ENCODE measurements around the gene MYH10.

The MYH10 gene

GRCh38 chr17:8469964-8470363, 160.6 kb downstream of the MYH10 start:
- no peak for DNase-seq

GRCh38 chr17:8468980-8469379, 161.5 kb downstream of the MYH10 start:
- no peak for DNase-seq

DNA sequence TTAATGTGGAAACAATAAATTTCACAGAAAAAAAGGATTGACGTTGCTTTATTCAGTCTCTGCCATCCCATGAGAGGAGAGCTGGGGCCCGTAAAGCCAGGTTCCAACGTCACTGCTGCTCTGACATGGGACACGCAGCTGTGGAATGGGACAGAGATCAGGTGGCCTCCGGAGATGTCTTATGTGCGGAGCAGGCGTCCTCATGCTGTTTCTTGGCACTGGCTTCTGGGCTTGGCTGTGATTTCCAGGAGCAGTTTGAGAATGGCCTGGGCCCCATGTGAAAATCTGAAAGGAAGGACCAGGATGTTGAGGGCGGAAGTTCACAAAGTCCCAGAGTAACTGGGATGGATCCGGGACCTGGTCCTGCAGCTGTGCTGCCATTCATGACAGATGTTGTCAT, 162.4 kb downstream of the MYH10 start:
- DNase-seq = no peak

DNA sequence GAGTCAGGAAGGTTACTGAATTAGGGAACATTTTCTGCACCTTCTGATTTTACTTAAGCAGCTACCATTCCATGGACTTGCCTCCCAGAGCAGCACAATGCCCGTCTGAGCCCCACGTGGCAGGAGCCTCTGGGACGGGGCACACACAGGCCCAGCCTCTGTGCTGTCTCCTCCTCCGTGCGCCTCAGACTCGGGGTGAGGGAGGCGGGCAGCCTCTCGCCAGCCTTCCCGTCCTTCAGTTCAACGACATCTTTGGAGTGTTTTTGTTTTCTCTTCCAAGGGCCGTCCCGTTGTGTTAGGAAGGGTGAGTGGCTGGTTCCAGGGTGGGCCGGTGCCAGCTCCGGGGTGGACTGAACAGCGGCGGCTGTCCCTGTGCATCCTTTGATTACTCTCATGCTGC, 163.0 kb downstream of the MYH10 start:
- no peak for DNase-seq

DNA sequence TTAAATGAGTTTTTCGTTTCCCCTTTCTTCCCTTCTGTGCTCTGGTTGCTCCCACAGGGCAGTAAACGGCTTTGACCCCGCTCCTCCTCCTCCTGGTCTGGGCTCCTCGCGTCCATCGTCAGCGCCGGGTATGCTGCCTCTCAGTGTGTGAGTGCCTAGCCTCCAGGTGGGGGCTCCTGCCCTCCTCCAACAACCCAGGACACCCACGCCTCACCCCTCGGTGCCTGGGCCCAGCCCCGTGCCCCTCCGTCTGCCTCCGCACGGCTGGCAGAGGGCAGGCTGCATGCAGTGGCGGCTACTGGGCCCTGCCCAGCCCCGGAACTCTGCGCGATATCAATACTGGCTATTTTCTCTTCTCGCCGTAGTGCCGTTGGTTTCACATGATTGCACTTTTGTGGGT, 163.7 kb downstream of the MYH10 start:
- no peak for DNase-seq

DNA sequence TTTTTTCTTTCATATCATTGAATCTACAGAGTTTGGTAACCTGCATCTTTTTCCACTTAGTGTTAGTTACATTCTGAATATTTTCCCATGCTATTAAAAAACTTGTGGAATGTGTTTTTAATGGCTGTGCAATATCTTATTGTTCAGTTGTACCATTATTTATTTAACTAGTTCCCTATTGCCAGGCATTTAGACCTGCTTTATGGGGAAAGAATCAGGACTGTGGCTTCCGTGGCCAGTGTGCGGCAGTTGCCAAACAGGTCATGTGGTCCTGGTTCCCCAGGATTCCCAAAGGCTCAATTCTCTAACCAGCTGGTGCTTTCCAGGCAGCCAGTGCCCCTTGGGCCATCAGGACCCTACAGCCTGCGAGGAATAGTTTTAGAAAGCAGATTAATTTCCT, 164.1 kb downstream of the MYH10 start:
- DNase-seq = no peak

DNA sequence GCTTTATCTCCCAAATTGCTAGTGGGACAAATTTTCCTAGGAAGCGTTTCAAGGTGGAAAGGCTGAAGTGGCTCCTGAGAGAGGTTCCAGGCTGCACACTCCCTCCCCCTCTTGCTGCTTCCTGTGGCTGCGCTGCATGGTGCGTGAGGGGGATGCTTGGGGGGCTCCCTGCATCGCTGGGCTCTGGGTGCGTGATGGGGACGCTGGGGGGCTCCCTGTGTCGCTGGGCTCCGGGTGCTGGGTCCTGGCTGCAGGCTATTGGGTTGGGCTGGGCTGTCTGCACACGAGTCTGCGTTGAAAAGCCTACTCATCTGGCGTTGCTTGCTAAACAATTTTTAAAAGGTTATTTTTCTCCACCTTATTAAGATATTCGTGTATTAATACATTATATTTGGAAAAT, 164.8 kb downstream of the MYH10 start:
- DNase-seq = no peak

- no peak for DNase-seq
Observed at GRCh38 chr17:8465356-8465755, 165.2 kb downstream of the MYH10 start.

DNA sequence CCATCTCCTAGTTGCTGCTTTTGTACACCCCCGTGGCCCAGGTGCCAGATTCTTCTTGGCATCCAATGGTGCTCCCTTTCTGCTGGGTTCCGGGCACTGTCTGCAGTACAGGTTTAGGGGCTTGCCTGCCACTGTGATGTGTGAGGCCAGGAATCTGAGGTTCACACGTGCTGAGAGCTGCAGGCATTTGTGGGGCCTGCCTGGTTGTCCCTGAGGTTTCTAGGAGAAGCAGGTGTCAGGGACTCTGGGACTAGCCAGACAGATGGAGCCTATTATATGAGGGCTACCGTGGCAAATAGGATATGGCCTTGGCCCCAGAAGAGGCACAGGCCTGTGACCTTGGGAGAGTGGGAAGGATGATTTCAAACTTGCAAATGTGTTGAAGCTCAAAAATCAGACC, 165.6 kb downstream of the MYH10 start:
- DNase-seq = no peak

DNA sequence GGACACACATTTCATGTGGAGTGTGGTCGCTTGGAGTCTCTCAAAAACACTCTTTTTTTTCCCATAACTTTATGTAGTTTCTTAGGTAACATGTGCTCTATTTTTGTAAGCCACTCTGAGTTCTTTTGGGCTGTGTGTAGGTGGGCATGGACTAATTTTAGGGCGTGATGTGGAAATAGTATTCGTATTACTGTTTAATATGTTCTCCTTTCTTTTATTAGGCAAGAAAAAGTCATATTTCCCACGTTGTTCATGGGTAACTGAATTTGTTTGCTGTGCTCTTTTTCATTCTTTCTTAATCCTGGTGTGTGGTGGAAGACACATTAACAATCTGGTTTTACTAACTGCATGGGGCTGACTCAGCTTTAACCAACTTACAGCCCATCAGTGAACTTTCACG, 167.4 kb downstream of the MYH10 start:
- DNase-seq = no peak

- DNase-seq = no peak
Observed at GRCh38 chr17:8462564-8462963, 168.0 kb downstream of the MYH10 start.

DNA sequence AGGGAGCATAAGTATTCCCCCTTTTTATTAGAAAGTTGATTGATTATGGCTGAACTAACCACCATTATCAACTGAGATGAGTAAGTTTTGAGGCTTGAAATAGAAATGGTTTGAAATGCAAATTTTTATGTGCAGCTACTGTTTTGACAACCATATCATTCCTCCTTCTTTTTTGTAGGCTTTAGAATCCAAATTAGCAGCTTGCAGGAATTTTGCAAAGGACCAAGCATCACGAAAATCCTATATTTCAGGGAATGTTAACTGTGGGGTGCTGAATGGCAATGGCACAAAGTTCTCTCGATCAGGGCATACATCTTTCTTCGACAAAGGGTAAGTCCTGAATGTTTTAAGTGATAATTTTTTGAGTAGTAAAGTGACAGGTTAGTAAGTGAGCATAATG, 170.7 kb downstream of the MYH10 start:
- no peak for DNase-seq

- DNase-seq = no peak
Observed at GRCh38 chr17:8459107-8459506, 171.4 kb downstream of the MYH10 start.

- no peak for DNase-seq
Observed at GRCh38 chr17:8458128-8458527, 172.4 kb downstream of the MYH10 start.

DNA sequence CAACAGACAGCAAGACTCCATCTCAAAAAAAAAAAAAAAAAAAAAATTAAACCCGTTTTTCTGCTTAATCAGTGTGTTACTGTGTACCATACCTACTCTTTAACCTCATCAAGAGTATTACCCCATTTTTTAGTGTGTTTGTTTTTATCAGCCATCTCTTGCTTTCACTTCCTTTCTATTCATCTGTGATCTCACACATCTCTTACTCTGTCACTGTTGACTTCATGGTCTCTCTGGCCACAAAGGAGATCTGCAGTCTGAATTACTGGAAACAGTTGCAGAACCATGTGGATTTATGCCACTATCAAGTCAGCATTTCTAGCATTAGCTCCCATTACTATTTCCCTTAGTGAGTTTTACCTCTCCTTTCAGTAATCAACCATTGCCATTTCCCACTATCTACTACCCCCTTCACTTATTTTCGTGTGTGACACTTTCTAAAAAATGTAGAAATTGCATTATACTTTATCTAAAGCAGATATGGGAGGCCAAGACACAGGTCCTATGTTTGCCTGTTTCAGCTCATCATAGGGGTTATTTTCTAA, 174.8 kb downstream of the MYH10 start:
- DNase-seq = no peak

GRCh38 chr17:8453326-8453725, 177.2 kb downstream of the MYH10 start:
- DNase-seq = no peak

- no peak for DNase-seq
Observed at GRCh38 chr17:8451933-8452614, 178.5 kb downstream of the MYH10 start.

- DNase-seq = no peak
Observed at GRCh38 chr17:8448310-8448709, 182.2 kb downstream of the MYH10 start.

DNA sequence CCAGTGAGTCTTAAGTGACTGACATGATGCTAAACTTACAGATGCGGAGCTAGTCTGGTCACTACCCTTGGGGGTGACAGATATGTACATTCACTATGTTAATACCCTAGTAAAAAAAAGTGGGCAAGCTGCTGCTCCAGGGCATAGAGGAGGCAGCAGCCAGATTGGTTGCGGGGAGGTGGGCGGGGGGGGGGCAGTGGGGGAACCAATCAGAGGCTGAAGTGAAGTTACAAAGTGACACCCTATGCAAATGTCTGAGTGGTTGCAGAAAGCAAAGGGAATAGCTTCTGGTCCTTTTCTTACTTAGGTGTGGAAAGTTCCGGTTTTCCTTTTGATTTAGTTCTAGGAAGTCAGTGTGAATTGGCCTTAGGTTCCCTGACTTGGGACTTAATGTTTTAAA, 182.7 kb downstream of the MYH10 start:
- no peak for DNase-seq

- DNase-seq = no peak
Observed at GRCh38 chr17:8445536-8445935, 185.0 kb downstream of the MYH10 start.

- DNase-seq = no peak
Observed at GRCh38 chr17:8444494-8444893, 186.0 kb downstream of the MYH10 start.

- DNase-seq = no peak
Observed at GRCh38 chr17:8443756-8444155, 186.8 kb downstream of the MYH10 start.

GRCh38 chr17:8442310-8442709, 188.2 kb downstream of the MYH10 start:
- DNase-seq = no peak

DNA sequence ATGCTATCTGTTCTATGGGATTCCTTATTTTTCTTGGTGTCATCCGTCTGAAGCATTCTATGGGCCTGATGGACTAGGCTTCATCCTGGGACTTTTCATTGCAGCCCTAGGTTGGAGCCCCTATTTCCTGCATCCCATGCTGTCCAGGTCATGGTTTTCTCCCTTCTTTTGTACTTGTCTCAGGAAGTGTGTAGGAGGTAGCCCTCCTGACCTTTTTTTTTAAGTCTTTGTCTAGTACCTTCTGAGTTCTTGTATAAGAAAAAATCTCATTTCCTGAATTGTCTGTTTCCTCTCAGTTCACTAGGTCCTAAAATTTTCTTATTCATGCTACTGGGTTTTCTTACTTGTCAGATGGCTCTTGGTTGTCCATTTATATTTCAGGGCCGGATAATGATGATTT, 188.8 kb downstream of the MYH10 start:
- no peak for DNase-seq

DNA sequence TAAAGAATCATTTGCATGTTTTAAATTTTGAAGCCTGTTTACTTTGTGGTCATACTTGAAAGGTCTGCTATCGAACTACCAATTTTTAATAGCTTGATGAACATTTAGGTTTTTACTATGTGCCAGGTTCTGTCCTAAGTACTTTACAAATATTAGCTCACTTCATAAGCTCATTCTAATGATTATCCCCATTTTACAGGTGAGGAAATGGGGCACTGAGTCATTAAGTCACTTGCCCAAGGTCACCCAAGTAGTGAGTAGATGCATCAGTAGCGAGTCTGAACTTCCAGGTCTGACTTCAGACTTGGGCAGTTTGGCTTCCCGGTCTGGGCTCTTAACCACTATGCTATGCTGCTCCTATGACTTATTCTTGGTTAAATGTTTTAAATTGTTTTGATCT, 190.8 kb downstream of the MYH10 start:
- no peak for DNase-seq
